HepG2 (cell line): Measurements from ENCODE around the gene ZC3H7B. TPM values are rescaled to one million over a fixed set of nuclear protein-coding genes. Genes with fewer than 3 reads are reported as not detected.

Source experiments
- IKZF4 ChIP-seq: sonication (generic); formaldehyde crosslinking; IDR thresholded peaks from 2 replicates; pipeline ENCODE4 v1.5.1; 2020; ENCODE audit warnings: borderline replicate concordance, mild to moderate bottlenecking, low read depth, missing genetic modification reagents; ENCODE audit errors: not compliant biosample characterization
- MEF2D ChIP-seq: sonication (generic); formaldehyde crosslinking; IDR thresholded peaks from 2 replicates; pipeline ENCODE4 v1.5.1; 2020; ENCODE audit warnings: mild to moderate bottlenecking, missing genetic modification reagents
- NONO ChIP-seq, 2 experiments: fragments of 450-650 bp in 1 of 2; sonication (generic) in 1 of 2; formaldehyde crosslinking in 1 of 2; IDR thresholded peaks in 1 of 2; conservative IDR thresholded peaks in 1 of 2; 2 replicates each; pipeline versions ENCODE4 v1.6.1 to v1.8.0; 2017 to 2022; ENCODE audit warnings: mild to moderate bottlenecking in 1 of 2, missing genetic modification reagents in 1 of 2, moderate library complexity in 1 of 2
- PCBP1 ChIP-seq: fragments of 200-400 bp; formaldehyde crosslinking; IDR thresholded peaks from 2 replicates; pipeline ENCODE4 v1.6.1; 2017; ENCODE audit warnings: mild to moderate bottlenecking, low read depth, low read length, borderline replicate concordance
- RCOR2 ChIP-seq: IDR thresholded peaks from 2 replicates; pipeline ENCODE4 v1.6.1; 2016; ENCODE audit warnings: missing biosample characterization, missing genetic modification reagents
- RXRA ChIP-seq: sonication (generic); formaldehyde crosslinking; IDR thresholded peaks from 2 replicates; pipeline ENCODE4 v1.5.1; 2020; ENCODE audit warnings: missing genetic modification reagents
- SMARCE1 ChIP-seq: fragments of 450-650 bp; IDR thresholded peaks from 2 replicates; pipeline ENCODE4 v1.6.1; 2017; ENCODE audit warnings: borderline replicate concordance
- XBP1 ChIP-seq: sonication (generic); formaldehyde crosslinking; IDR thresholded peaks from 2 replicates; pipeline ENCODE4 v1.5.0; 2020; ENCODE audit warnings: missing genetic modification reagents
- ZBTB42 ChIP-seq: sonication (generic); formaldehyde crosslinking; IDR thresholded peaks from 2 replicates; pipeline ENCODE4 v1.5.0; 2020; ENCODE audit warnings: mild to moderate bottlenecking, missing genetic modification reagents
- ZFP36L2 ChIP-seq: sonication (generic); formaldehyde crosslinking; IDR thresholded peaks from 2 replicates; pipeline ENCODE4 v1.4.0; 2020; ENCODE audit warnings: missing genetic modification reagents
- ZNF432 ChIP-seq: sonication (generic); formaldehyde crosslinking; IDR thresholded peaks from 2 replicates; pipeline ENCODE4 v1.5.0; 2020; ENCODE audit warnings: missing genetic modification reagents, mild to moderate bottlenecking, borderline replicate concordance
- ZNF577 ChIP-seq: sonication (generic); formaldehyde crosslinking; IDR thresholded peaks from 2 replicates; pipeline ENCODE4 v1.4.0; 2020; ENCODE audit warnings: mild to moderate bottlenecking, low read depth, missing genetic modification reagents, borderline replicate concordance
- ZNF773 ChIP-seq: sonication (generic); formaldehyde crosslinking; IDR thresholded peaks from 2 replicates; pipeline ENCODE4 v1.4.0; 2020; ENCODE audit warnings: missing genetic modification reagents, borderline replicate concordance
- ZNF790 ChIP-seq: sonication (generic); formaldehyde crosslinking; IDR thresholded peaks from 2 replicates; pipeline ENCODE4 v1.8.0; 2022; ENCODE audit warnings: missing genetic modification reagents, mild to moderate bottlenecking, borderline replicate concordance
- ZNF83 ChIP-seq: sonication (generic); formaldehyde crosslinking; IDR thresholded peaks from 2 replicates; pipeline ENCODE4 v1.4.0; 2020; ENCODE audit warnings: missing genetic modification reagents, mild to moderate bottlenecking, borderline replicate concordance
- polyA plus RNA-seq, 8 experiments: library from polyadenylated mRNA; depleted of rRNA in 3 of 8; stranded (reverse) in 7 of 8; unstranded in 1 of 8; fragments of >200 nt; fragmentation: Illumina TruSeq in 4 of 8; extraction: Trizol in 4 of 8; gene quantifications; 2 replicates each; pipeline versions ENCODE4 v1.2.1 to v1.2.3, GENCODE V29; 2011 to 2016; ENCODE audit warnings: low read depth in 4 of 8, missing spikeins in 1 of 8, mixed read lengths in 1 of 8; ENCODE audit not compliant: insufficient read depth in 1 of 8
- total RNA-seq, 5 experiments: library from RNA; depleted of rRNA; stranded (reverse); fragments of >200 nt; fragmentation: Illumina TruSeq; extraction: Trizol; gene quantifications; 2 replicates each; pipeline ENCODE4 v1.2.3, GENCODE V29; 2016; ENCODE audit warnings: low read depth in 1 of 5
- TF ChIP-seq, protein P1 (sequence below): sonication (generic); formaldehyde crosslinking; IDR thresholded peaks from 2 replicates; pipeline ENCODE4 v1.8.0; 2022; ENCODE audit warnings: mild to moderate bottlenecking, missing genetic modification reagents; ENCODE audit not compliant: insufficient replicate concordance
- TF ChIP-seq, protein P2 (sequence below): sonication (generic); formaldehyde crosslinking; IDR thresholded peaks from 2 replicates; pipeline ENCODE4 v1.4.0; 2020; ENCODE audit warnings: missing genetic modification reagents, mild to moderate bottlenecking, borderline replicate concordance
- TF ChIP-seq, protein P3 (sequence below): IDR thresholded peaks from 2 replicates; pipeline ENCODE4 v1.6.1; 2016; ENCODE audit warnings: low read depth
- TF ChIP-seq, protein P4 (sequence below): sonication (generic); formaldehyde crosslinking; IDR thresholded peaks from 2 replicates; pipeline ENCODE4 v1.4.0; 2020; ENCODE audit warnings: mild to moderate bottlenecking, low read depth, missing genetic modification reagents
- TF ChIP-seq, protein P5 (sequence below): sonication (generic); formaldehyde crosslinking; IDR thresholded peaks from 2 replicates; pipeline ENCODE4 v1.8.0; 2022; ENCODE audit warnings: mild to moderate bottlenecking, missing genetic modification reagents, borderline replicate concordance

The ZC3H7B gene
- total and polyA plus RNA-seq, 2 of the 13 experiments (the other 11 are each of a cell fraction or from before 2014, with no cell fraction given): 26.4 to 37.2 TPM

DNA sequence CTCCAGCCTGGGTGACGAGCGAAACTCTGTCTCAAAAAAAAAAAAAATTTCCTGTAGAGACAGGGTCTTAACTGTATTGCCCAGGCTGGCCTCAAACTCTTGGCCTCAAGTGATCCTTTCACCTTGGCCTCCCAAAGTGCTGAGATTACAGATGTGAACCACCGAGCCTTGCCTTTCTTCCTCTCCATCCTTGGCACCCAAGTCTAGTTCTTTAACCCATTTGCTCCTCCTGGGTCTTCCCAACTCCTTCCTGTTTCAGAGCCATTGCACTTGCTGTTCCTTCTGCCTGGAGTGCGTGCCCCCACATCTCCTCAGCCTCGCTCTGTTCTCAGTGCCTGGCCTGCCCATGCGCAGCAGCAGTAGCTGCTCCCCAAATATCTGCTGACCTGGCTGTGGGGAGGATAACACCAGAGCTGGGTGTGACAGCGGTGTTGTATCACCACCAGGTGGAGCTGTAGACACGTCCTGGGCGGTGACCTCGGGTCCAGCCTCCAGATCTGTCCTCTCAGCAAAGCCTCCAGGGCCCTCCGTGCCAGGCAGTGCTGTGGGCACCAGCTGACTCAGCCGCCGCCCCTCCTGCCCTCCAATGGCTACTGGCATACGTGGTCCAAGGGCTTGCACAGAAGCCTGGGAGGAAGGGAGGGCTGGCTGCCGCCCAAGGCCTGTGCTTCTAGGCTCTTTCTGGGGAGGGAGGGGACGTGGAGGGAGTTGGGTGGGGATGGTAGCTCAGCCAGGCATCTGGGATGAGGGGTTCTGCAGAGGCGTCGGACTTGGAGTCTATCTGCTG lies 102.4 kb downstream of the ZC3H7B start (continued):
- TF ChIP-seq ZNF577 (CRISPR knock-in tag) (no peak), ZFP36L2 (no peak), IKZF4 (CRISPR knock-in tag) (no peak), ZNF432 (CRISPR knock-in tag) (no peak), ZNF773 (CRISPR knock-in tag) (no peak), MEF2D (peak; percentile 65; the same call in 1 of the 2 replicates), SMARCE1 (no peak), XBP1 (CRISPR knock-in tag) (no peak), ZNF790 (CRISPR knock-in tag) (no peak), ZBTB42 (no peak), RCOR2 (peak; percentile 62; the same call in 1 of the 2 replicates), PCBP1 (peak; percentile 80; the same call in 1 of the 2 replicates), RXRA (CRISPR knock-in tag) (peak; percentile 73), ZNF83 (CRISPR knock-in tag) (no peak), NONO (IDR thresholded peaks at IDR 0.05) (no peak), NONO (CRISPR knock-in tag; conservative IDR thresholded peaks at IDR 0.05) (peak; percentile 82)
- TF ChIP-seq, protein P1, sequence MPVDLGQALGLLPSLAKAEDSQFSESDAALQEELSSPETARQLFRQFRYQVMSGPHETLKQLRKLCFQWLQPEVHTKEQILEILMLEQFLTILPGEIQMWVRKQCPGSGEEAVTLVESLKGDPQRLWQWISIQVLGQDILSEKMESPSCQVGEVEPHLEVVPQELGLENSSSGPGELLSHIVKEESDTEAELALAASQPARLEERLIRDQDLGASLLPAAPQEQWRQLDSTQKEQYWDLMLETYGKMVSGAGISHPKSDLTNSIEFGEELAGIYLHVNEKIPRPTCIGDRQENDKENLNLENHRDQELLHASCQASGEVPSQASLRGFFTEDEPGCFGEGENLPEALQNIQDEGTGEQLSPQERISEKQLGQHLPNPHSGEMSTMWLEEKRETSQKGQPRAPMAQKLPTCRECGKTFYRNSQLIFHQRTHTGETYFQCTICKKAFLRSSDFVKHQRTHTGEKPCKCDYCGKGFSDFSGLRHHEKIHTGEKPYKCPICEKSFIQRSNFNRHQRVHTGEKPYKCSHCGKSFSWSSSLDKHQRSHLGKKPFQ (CRISPR knock-in tag): no peak
- TF ChIP-seq, protein P2, sequence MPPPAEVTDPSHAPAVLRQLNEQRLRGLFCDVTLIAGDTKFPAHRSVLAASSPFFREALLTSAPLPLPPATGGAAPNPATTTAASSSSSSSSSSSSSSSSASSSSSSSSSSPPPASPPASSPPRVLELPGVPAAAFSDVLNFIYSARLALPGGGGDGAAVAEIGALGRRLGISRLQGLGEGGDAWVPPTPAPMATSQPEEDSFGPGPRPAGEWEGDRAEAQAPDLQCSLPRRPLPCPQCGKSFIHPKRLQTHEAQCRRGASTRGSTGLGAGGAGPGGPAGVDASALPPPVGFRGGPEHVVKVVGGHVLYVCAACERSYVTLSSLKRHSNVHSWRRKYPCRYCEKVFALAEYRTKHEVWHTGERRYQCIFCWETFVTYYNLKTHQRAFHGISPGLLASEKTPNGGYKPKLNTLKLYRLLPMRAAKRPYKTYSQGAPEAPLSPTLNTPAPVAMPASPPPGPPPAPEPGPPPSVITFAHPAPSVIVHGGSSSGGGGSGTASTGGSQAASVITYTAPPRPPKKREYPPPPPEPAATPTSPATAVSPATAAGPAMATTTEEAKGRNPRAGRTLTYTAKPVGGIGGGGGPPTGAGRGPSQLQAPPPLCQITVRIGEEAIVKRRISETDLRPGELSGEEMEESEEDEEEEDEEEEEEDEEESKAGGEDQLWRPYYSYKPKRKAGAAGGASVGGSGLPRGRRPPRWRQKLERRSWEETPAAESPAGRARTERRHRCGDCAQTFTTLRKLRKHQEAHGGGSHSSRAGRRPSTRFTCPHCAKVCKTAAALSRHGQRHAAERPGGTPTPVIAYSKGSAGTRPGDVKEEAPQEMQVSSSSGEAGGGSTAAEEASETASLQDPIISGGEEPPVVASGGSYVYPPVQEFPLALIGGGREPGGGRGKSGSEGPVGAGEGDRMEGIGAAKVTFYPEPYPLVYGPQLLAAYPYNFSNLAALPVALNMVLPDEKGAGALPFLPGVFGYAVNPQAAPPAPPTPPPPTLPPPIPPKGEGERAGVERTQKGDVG: no peak
- TF ChIP-seq, protein P3, sequence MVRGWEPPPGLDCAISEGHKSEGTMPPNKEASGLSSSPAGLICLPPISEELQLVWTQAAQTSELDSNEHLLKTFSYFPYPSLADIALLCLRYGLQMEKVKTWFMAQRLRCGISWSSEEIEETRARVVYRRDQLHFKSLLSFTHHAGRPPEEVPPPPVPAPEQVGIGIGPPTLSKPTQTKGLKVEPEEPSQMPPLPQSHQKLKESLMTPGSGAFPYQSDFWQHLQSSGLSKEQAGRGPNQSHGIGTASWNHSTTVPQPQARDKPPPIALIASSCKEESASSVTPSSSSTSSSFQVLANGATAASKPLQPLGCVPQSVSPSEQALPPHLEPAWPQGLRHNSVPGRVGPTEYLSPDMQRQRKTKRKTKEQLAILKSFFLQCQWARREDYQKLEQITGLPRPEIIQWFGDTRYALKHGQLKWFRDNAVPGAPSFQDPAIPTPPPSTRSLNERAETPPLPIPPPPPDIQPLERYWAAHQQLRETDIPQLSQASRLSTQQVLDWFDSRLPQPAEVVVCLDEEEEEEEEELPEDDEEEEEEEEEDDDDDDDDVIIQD: no peak
- TF ChIP-seq, protein P4, sequence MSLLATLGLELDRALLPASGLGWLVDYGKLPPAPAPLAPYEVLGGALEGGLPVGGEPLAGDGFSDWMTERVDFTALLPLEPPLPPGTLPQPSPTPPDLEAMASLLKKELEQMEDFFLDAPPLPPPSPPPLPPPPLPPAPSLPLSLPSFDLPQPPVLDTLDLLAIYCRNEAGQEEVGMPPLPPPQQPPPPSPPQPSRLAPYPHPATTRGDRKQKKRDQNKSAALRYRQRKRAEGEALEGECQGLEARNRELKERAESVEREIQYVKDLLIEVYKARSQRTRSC: no peak
- TF ChIP-seq, protein P5, sequence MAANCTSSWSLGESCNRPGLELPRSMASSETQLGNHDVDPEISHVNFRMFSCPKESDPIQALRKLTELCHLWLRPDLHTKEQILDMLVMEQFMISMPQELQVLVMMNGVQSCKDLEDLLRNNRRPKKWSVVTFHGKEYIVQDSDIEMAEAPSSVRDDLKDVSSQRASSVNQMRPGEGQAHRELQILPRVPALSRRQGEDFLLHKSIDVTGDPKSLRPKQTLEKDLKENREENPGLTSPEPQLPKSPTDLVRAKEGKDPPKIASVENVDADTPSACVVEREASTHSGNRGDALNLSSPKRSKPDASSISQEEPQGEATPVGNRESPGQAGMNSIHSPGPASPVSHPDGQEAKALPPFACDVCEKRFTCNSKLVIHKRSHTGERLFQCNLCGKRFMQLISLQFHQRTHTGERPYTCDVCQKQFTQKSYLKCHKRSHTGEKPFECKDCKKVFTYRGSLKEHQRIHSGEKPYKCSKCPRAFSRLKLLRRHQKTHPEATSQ (CRISPR knock-in tag): no peak
